LNCAP (cell line): ENCODE measurements around the gene PROCA1.

Experiments
- TF ChIP-seq, protein P1 (sequence below): fragments of 450-650 bp; IDR thresholded peaks from 2 replicates; pipeline ENCODE4 v1.5.1; 2017; ENCODE audit warnings: mild to moderate bottlenecking

PROCA1 gene

DNA sequence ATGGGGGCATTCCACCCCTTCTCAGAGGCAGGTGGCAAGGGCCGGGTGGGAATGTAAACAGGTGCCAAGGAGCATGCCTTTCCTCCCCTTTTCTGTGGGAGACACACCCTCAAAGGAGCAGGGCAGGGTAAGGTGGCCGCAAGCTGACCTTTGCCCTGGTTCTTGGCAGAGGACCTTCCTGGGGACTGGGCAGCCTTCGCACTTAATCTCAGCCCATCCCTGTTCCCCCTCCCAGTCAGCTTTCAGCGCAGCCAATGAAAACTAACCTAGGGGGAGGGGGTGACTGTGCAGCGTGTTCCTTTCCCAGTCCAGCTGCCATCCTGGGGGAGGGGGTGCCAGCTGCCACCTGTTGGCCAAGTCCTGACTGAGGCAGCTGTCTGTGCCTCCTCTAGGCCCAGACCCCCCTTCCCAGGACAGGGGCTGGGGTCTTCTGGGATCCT lies 34.9 kb upstream of the PROCA1 start:
- TF ChIP-seq, protein P1, sequence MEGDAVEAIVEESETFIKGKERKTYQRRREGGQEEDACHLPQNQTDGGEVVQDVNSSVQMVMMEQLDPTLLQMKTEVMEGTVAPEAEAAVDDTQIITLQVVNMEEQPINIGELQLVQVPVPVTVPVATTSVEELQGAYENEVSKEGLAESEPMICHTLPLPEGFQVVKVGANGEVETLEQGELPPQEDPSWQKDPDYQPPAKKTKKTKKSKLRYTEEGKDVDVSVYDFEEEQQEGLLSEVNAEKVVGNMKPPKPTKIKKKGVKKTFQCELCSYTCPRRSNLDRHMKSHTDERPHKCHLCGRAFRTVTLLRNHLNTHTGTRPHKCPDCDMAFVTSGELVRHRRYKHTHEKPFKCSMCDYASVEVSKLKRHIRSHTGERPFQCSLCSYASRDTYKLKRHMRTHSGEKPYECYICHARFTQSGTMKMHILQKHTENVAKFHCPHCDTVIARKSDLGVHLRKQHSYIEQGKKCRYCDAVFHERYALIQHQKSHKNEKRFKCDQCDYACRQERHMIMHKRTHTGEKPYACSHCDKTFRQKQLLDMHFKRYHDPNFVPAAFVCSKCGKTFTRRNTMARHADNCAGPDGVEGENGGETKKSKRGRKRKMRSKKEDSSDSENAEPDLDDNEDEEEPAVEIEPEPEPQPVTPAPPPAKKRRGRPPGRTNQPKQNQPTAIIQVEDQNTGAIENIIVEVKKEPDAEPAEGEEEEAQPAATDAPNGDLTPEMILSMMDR = no peak

DNA sequence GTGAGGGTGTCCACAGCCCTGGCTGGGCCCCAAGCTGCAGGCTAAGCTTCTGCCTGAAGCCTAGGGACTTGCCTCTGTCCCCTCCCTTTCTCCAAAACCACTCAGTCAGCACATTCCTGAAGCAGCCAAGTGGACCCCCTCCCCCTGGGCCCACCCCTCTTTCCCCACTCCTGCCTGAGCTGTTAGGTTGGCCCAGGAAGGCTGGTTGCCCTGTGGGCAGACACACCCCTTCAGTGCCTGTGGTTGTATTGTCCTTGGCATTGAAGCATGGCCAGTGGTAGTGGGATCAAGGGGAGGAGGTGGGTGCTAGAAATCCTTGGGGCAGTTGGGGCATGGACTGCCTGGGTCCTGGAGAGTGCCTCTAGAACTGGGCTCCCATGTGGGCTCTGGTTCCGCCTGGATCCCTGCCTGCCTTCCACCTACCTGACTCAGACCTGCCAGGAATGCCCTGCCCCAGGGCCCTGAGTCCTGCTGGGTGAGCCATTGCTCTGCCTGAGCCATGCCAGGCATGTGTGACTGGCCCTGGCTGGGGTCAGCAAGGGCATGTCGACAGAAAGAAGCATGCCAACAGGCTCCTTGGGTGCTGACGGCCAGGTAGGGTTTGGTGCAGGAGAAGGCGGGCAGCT lies 34.2 kb upstream of the PROCA1 start:
- TF ChIP-seq, protein P1 = no peak

DNA sequence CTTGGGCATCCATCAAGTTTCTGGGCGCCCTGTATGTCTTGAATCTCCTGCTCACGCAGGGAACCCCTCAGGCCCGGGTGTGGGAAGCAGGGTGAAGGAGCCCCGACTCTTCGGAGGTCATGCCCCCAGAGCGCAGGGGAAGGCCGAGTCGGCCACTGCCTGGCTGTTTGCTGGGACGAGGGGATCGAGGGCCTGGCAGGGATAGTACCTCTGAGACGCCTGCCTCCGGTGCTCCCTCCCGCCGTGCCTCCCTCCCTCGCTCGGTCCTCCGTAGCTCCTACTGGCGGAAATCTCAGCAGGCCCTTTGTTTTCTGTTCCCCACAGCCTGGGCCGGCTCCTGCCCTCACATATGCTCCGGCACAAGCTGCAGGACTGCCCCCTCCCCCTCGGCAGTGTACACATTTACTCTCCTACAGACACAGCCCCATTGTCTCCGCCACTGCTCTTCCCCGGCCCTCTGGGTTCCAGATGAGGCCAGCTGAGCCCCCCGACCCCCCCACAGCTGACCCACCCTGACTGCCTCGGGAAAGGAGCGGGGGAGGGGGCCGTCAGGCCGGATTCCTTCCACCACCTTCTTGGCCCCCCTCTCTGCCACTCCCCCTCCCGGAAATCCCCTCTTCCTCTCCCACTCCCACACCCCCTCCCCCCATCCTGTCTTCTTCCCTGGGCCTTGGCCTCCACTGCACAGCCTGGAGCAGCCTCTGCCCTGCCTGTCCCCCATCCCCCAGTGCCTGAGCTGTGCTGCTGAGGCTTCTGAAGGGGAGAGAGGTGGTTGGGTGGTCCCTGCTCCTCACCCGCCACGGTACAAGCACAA lies 33.5 kb upstream of the PROCA1 start:
- TF ChIP-seq, protein P1 = no peak

DNA sequence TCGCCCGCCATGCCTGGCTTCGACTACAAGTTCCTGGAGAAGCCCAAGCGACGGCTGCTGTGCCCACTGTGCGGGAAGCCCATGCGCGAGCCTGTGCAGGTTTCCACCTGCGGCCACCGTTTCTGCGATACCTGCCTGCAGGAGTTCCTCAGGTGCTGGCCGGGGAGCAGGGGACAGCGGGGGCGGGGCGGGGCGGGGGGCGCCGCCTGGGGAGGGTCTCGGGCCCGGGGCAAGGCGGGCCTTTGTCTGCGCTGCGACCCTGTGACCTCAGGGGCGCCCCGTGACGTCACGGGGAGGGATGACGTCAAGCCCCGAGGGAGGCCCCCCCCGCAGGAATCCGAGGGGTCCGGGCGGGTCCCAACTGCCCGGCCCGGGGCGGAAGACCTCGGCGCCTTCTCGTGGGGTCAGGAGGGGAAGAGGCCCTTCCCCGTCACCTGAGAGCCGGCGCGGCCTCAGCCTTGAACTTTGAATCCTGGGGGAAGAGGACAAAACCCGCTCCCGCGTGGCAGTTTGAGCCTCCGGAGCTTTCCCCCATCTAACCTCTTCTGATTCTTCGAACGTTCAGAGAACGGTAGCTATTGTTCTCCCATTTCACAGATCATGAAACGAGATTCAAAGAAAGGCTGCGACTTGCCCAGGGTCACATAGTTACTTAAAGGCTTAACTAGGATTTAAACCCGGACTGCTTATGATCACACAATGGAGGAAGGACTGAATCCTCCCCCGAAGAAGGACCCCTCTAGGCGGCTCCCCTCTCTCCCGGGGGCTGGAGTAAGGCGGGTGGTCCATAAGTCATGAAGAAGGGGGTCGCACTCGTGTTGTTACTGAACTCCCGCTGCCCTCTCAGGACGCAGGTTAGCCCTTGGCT lies 32.6 kb upstream of the PROCA1 start:
- TF ChIP-seq, protein P1 = peak; percentile 3; the same call in 1 of the 2 replicates

DNA sequence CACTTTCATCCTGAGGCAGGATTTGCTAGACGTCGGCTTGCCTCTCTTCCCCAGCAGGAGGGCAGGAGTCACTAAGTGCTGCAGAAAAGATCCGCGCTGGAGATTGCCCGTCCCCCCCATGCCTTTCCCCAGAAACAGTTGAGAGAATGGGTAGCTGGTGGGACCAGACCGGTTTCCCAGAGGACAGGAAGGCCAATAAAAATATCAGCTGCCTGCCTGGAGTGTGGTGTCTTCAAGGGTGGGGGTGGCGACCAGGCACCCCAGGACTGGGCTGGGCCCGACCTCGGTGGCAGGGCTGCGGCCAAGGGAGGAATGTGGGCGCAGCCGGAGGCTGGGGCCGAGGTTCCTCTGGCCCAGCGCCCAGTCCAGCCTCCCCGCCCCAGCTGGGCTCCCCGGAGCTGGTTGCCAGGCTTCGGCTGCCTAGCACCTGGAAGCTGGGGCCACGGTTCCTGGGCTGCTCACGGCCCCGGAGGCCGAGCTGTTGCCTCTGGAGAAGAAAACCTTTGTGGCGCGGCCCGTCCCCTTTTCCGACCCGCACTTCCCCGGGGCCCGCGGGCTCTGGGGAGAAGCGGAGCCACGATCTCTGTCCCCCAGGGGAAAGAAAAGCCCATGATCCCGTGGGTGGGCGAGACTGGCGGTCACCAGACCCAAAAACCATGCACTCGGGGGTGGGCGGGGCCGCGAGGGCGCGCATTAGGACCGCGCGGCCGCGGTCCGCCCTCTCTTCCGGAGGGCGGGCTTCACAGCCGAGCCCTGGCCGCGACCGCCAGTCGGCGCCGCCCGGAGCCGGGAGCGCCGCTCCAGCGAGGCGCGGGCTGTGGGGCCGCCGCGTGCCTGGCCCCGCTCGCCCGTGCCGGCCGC lies 31.8 kb upstream of the PROCA1 start, which contains the start of gene TRAF4:
Gene TRAF4, plus strand, starts transcription at position 769 of the 861 bp plus-strand sequence. CDS start 102 bp downstream, outside the sequence.
- TF ChIP-seq, protein P1 = peak; percentile 21; the same call in 1 of the 2 replicates

DNA sequence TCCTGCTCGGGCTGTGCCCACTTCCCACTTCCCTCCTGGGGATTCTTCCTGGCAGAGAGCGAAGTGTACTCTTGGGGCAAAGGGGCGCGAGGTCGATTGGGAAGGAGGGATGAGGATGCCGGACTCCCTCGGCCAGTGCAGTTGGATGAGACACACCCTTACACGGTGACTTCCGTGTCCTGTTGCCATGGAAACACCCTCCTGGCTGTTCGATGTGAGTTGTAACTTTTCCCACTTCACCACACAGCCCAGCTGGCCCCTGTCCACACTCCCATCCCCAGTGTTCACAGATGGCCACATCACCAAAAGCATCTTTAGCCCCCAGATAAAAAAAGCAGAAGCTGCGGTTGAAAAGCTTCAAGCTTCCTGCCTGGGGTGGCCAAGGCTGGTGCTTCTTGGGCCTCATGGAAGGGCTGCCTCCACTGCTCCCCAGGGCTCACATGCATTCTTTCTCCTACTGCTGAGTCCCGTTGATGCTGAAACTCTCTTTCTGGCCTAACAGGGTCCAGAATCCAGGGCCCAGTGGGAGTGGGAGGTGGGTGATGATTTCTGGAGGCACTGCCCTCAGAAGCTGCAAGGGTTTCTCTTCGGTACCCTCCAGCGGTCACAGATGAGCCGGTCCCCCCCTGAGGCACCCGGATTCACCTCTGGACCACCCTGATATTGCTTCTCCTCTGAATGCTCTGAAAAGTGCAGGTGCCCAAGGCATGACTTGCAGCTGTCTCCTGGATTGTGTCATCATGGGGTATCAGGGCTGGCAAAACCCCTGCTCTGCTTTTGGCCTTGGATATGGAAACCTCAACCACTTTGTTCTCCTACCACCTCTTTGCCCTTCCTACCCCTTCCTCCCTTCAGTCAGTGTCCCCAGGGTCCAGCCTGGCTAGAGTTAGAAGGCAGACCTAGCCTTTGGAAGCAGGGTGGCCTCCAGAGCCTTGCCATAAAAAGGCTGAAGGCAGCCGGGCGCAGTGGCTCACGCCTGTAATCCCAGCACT lies 30.0 kb upstream of the PROCA1 start:
- TF ChIP-seq, protein P1 = no peak
